Measurements from ENCODE around the gene CELA3B. TPM values are rescaled to one million over a fixed set of nuclear protein-coding genes. Genes with fewer than 3 reads are reported as not detected.
"Not testable (repeated sequence)": the region's sequence is repeated elsewhere in the genome, so short reads cannot be mapped to it uniquely, and the experiment has no call there.

Gene CELA3B
- total and polyA plus RNA-seq, 2 of the 13 experiments (the other 11 are each of a cell fraction or from before 2014, with no cell fraction given), result 0.34 TPM; not detected in 1

DNA sequence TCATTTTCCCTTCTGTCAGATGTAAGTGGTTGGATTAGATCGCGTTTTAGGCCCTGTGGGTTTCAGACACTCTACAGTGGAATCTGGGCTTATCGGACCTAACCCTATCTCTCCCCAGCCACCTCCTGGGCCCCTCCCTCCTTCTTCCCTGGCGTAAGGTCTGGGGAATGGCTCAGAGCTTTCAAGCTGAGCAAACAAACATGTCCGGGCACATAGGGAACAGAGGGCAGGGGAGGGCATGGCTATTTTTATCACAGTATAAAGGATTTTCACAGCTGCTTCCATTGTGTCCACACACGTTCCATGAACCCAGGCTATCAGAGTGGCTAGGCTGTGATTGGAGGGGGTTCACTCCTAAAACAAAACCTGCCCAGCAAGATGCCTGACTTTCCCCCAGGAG, 2.1 kb upstream of the CELA3B start (continued):
- TF ChIP-seq FOXA3 (CRISPR knock-in tag; IDR thresholded peaks at IDR 0.05), result peak; percentile 21; the same call in 1 of the 2 replicates

DNA sequence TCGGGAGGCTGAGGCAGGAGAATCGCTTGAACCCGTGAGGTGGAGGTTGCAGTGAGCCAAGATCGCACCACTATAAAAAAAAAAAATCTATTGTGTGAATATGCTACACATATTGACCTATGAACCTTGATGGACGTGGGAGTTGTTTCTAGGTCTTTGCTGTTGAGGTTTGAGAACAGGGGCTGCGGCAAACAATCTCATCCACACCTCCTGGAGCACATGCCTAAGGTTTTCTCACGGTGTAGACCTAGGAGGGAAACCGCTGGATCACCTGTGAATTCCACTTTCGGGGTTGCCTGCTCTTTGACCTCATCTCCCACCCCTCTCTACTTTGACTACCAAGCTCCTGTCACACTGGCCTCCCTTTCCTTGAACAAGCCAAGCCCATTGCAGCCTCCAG, 1.5 kb upstream of the CELA3B start:
- BruUV-seq (replicated peaks); ATAC-seq; H4K20me1 ChIP-seq (ENCODE audit: insufficient read depth, low read length); POLR2A ChIA-PET; CTCF ChIA-PET (ENCODE audit: low intra/inter-chr PET ratio, low total read pairs); H3K4me3 ChIP-seq (replicated peaks in 1 of 3; ENCODE audit: insufficient read depth in 1 of 3, low read depth in 2 of 3, low read length in 3 of 3); DNase-seq (ENCODE audit: low spot score); H2AFZ ChIP-seq (ENCODE audit: low read length); H3K9me3 ChIP-seq (ENCODE audit: low read length); H3K36me3 ChIP-seq (replicated peaks in 1 of 2; ENCODE audit: control insufficient read depth in 1 of 2, insufficient read depth in 2 of 2, low read length in 2 of 2); in situ Hi-C loops (cut with HindIII; ENCODE audit: extremely low pct_ligation_motif_present, low pct_unique_long_range_greater_than_20kb); FAIRE-seq; H3K9ac ChIP-seq (ENCODE audit: insufficient read depth, low read depth, low read length); H3K27ac ChIP-seq (ENCODE audit: extremely low read length, insufficient read depth, low read length); H3K27me3 ChIP-seq (ENCODE audit: control insufficient read depth in 1 of 2, insufficient read depth in 2 of 2, low read length in 2 of 2); H3K4me2 ChIP-seq (ENCODE audit: low read depth, low read length); intact Hi-C loops (cut with micrococcal nuclease; ENCODE audit: unreplicated experiment); H3K79me2 ChIP-seq (ENCODE audit: insufficient read depth, low read length): not testable (repeated sequence)
- 93% methylated on average over 9 of the region's 9 CpGs for WGBS (ENCODE audit: low lambda C conversion rate)
- H3K4me1 ChIP-seq (ENCODE audit: insufficient read depth, low read length), result peaks cover 71% of the 10 kb centered on the region

DNA sequence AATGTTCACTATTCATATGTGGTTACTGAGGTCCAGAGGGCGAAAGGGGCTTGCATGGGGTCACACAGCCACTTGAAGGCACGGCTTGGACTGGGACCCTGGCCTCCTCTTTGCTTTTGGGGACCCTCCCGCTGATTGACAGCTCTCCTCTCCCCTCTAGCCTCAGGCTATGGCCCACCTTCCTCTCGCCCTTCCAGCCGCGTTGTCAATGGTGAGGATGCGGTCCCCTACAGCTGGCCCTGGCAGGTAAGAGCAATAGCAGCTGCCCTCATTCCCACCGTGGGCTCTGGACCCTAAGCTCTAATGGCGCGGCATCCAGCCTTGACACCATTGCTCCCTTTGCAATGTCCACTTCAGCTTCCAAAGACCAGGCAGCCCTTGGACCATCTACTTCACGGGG, 1.4 kb downstream of the CELA3B start:
- CTCF ChIA-PET (ENCODE audit: low intra/inter-chr PET ratio, low total read pairs); H3K27me3 ChIP-seq (ENCODE audit: control insufficient read depth in 1 of 2, insufficient read depth in 2 of 2, low read length in 2 of 2); H3K9ac ChIP-seq (ENCODE audit: insufficient read depth, low read depth, low read length); intact Hi-C loops (cut with micrococcal nuclease; ENCODE audit: unreplicated experiment); POLR2A ChIA-PET; H3K36me3 ChIP-seq (replicated peaks in 1 of 2; ENCODE audit: control insufficient read depth in 1 of 2, insufficient read depth in 2 of 2, low read length in 2 of 2); BruUV-seq (replicated peaks); DNase-seq (ENCODE audit: low spot score); H3K4me2 ChIP-seq (ENCODE audit: low read depth, low read length); H2AFZ ChIP-seq (ENCODE audit: low read length); in situ Hi-C loops (cut with HindIII; ENCODE audit: extremely low pct_ligation_motif_present, low pct_unique_long_range_greater_than_20kb); H3K4me3 ChIP-seq (replicated peaks in 1 of 3; ENCODE audit: insufficient read depth in 1 of 3, low read depth in 2 of 3, low read length in 3 of 3); H3K9me3 ChIP-seq (ENCODE audit: low read length); H4K20me1 ChIP-seq (ENCODE audit: insufficient read depth, low read length); H3K79me2 ChIP-seq (ENCODE audit: insufficient read depth, low read length); FAIRE-seq; H3K27ac ChIP-seq (ENCODE audit: extremely low read length, insufficient read depth, low read length); ATAC-seq: not testable (repeated sequence)
- peaks cover 42% of the 10 kb centered on the region for H3K4me1 ChIP-seq (ENCODE audit: insufficient read depth, low read length)
- WGBS (ENCODE audit: low lambda C conversion rate), result 83% methylated on average over 8 of the region's 11 CpGs

Measured in HepG2 (cell line).